HG02870 (cell line): ENCODE data around the gene TRMT11.
"Not testable (repeated sequence)": the region's sequence is repeated elsewhere in the genome, so short reads cannot be mapped to it uniquely, and the experiment has no call there.

ENCODE experiments used
- ATAC-seq: cut with Tn5 transposase; IDR thresholded peaks from one replicate; pipeline ENCODE4 v1.9.1; 2021; ENCODE audit warnings: mild to moderate bottlenecking, moderate library complexity; ENCODE audit not compliant: unreplicated experiment

Gene TRMT11

DNA sequence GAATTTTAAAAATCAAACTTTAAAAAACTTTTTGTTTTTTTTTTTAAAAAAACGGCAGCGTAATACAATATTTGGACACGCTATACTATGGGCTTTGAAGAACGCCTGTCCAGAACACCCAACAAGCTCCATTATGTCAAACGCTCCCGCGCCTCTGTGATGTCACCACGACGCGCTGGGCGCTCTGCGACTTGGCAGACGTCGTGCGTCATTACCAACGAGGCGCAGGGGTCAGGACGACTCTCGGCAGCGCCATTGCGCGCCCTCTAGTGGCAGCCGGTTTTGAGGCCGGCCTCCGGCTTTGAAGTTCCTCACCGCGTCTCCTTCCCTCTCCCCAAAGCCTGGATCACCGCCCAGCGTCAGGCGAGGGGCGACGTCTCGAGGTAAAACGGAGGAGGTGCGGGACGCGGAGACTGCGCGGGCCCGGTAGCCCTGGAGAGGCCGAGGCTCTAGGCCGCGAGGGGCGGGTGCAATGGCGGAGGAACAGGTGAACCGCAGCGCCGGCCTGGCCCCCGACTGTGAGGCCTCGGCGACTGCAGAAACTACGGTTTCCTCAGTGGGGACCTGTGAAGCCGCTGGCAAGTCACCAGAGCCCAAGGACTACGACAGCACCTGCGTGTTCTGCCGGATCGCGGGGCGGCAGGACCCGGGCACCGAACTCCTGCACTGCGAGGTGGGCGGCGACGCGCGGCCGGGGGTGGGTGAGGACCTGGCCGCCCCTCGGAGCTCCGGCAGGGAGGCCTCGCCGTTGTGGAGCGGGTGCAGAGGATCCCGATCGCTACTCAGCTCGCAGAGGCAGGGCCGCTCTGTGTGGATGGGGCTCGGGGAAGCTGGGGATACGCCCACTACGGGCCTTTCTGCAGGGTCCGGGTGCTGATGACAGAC, 29.6 kb upstream of the TRMT11 start, which contains the start of gene HINT3:
Gene HINT3 (plus strand): TSS at position 265 of the 885 bp plus-strand sequence. CDS start 208 bp downstream, at position 473.
- ATAC-seq = peak; percentile 84

DNA sequence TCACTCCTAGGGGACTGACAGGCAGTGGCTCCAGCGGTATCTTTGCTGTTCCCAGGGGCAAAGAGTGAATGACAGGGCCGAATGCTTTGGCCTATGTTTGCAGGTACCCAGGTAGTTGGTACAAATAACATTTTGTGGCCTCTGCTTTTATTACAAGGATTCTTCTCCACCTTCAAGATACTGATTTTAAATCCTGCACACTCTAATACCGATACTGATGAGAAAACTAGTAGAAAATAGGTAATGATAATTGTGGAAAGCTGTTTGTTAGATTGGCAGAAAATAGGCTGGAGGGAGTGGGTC, 29.0 kb upstream of the TRMT11 start:
- ATAC-seq = no peak

DNA sequence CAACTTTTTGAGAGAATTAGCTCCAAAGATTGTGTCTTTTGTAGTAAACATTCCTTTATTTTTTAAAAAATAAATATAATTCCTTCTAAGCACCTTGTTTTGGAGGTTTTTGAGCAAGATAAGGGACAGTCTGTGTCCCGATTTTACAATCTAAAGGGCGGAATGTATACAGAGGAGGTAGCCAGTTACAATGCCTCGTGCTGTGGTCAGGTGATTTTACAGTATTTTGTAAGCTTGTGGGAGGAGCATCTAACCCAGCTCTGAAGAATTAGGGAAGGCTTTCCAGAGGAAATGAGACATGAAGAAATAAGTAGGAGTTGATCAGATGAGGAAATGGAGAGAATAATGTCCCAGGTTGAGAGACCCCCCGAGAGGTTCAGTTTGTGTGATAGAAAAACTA, 28.5 kb upstream of the TRMT11 start:
- ATAC-seq = no peak

DNA sequence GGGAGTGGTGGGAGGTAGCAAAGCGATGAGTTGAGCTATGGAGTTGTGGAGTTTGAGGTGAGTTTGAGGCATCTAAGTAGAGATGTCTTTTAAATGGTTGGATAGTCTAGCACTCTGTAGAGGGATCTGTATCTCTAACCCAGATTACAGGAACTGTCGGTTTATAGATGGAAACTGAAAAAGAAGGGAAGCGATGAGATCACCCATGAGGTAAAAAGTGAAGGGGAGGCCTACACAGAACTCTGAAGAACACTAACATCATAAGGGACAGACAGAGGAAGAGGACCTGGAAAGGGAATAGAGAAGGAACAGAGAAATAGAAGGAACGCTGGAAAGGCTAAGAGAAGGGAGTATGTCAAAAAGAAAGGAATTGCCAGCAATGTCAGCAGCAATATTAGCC, 27.3 kb upstream of the TRMT11 start:
- no peak for ATAC-seq

DNA sequence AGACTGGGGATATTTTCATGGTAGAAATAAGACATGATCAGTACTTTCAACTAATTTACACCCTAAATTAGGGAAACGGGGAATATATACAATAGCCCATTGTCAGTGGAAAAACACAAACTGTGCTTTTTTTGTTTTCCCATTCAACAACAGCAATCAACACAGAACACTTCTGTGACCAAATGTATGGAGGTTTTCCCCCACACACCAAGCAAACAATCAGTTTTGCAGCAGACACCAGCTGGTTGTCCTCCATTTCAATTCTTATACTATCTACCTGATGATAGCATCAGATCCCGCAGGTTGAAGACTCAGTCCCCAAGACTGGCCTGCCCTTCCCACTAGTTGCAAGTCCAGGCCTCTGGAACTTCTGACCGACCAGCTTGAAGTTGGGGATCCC, 25.2 kb upstream of the TRMT11 start:
- ATAC-seq = no peak

DNA sequence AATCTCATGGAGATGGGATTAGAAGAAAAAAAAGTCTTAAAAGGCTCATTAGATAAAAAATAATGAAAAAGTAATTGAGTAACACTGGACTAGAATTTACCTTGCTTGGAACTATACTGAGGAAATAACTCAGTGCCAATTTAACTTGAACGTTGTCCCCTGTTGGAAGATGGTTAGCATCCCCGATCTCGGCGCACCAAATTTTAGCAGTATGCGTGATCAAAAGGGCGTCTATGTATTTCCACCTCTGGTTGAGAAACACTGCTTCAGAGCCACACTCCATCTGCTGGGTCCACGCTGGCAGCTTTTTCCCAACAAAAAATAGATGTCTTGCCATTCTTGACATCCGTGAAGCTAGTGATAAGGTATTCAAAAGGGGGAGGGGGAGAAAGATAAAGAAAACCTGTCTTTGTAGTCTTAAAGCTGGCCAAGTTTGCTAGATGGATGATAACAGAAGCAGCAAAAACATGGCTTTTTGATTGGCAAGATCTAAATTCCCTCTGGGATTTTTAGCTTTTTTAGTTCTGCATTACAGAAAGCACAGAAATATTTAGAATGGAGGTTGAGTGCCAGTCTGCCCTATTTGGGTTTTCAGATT, 23.3 kb upstream of the TRMT11 start:
- ATAC-seq = no peak

DNA sequence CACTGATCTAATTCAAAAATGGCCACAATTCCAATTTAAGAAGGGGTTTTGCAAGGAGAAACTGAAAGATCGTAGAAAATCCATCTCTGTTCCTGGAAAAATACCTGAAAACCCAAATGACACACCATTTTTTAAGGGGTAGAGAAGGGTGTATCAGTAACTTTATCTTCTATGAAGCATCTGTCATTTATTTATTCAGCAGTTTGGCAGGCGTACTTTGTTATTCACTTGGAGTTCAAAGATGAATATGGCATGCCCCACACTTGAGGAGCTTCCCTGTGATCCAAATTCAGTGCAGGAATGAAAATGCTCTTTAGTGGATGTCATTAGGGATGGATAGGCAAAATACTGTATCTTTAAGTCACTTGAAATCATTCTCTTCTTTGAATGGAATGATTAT, 22.5 kb upstream of the TRMT11 start:
- ATAC-seq = no peak

DNA sequence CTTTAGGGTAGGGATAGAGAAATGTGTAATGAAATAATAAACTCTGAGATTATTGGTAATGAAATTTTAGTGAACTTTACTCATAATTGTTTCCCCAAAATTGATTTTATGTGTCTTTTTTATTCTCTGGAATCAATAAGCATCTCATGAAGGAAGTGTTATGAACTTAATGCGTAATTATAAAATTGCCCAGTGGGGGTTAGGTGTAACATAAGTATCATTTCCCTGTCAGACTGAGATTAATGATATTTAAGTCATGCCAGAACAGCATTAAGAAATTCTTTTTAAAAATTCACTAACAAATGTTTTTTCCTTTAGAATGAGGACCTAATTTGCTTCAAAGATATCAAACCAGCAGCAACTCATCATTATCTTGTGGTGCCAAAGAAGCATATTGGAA, 19.8 kb upstream of the TRMT11 start:
- no peak for ATAC-seq

DNA sequence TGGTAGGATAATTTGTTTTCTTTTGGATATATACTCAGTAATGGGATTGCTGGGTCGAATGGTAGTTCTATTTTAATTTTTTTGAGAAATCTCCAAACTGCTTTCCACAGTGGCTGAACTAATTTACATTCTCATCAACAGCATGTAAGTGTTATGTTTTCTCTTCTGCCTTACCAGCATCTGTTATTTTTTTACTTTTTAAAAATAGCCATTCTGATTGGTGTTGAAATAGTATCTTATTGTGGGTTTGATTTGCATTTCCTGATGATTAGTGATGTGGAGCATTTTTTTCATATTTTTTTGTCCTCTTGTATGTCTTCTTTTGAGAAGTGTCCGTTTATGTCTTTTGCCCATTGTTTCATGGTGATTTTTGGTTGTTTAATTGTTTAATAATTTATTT, 17.8 kb upstream of the TRMT11 start:
- ATAC-seq = no peak

DNA sequence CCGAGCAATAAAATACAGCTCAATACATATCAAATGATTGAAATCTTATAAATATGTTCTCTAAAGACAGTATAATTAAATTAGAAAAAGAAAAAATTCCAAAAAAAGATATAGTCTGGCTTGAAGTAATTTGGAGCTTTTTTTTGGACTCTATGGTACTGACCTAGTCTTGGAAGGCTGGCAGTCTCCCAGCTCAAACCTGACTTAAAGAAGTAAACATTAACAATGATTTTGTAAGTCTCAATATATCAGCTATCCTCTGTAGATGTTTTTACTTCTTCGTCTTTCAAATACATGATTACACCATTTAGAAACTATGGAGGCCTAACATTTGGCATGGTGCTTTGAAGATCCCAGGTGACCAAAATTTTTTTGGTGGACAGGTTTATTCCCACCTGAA, 15.6 kb upstream of the TRMT11 start:
- ATAC-seq = no peak

DNA sequence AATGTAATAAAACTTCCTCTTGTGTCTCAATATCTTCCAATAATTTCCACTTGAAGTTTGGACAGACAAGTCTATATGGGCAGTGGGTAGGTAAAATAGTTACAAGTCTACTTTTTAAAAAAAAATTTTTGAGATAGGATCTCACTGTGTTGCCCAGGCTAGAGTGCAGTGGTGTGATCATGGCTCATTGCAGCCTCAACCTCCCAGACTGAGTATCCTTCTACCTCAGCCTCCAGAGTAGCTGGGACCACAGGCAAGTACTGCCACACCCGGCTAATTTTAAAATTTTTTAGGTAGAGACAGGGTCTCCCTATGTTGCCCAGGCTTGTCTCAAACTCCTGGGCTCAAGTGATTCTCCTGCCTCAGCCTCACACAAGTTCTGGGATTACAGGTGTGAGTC, 13.9 kb upstream of the TRMT11 start:
- not testable (repeated sequence) for ATAC-seq

DNA sequence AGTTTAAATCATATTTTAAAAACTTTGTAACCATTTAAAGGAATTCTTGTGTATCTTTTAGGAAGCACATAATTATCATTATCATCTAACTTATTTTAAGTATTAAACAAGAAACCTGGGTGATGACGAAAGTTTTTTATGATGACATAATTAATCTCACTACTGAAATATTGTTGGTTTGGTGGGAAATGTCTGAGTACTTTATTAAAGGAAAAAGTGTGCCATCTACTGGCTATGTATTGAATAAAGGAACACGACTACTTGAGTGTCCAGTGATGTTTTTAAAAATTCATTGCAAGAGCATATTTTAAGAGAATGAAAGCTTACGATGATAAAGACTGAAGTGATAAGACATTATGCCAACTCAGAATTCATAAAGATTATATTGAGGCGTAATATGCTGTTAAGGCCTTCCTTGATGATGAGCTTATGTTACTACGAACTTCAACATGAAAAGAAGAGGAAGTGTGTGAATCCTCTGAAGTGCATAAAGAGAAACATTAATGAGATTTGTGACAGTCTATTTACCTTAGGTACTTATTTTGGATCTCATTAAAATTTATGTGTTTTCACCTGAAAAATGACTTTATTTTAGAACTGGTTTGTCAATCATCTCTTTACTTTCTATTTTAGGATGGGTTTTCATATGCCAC, 12.0 kb upstream of the TRMT11 start:
- peak; percentile 73 for ATAC-seq

DNA sequence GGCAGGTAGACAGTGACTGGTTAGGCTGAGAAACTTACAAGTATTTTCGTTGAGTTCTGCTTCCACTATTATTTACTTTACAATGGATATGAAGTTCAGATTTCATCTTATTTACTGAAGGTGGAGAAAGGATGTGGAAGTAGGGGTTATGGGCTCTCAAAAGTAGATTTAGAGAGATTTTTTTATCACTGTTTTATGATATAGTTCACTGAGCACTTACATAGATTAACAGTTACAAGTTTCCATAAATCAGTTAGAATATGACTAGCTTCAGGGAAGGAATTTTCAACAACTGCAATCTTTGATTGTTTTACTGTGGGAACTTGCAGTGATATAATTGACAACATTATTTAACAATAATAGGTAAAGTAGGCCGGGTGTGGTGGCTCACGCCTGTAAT, 7.2 kb upstream of the TRMT11 start:
- ATAC-seq = no peak

DNA sequence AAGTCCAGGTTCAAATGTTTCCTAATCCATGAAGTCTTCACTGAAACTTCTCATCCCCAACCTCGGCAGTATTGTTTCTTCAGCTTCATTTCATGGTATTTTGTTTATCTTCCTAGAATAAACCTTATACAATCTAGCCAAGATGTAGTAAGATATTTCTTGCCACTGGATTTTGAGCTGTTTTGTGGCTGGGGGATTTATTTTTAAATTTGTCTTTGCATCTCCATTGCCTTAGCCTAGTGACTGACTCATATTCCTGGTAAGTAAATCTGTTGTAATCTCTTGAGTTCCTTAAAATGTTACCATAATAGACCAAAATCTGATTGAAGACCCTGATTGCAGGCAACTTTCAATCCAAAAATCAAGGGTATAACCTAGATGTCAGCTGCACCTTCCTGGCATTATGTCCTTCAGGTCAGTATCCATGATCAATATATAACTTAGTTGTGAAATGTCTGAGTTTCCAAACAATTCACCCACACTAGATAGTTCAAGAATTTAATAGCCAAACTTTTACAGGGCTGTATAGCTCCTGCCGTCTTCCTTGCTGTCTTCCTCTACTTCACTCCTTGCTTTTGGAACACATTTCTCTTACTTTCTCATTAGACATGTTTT, 4.7 kb upstream of the TRMT11 start:
- ATAC-seq = no peak

DNA sequence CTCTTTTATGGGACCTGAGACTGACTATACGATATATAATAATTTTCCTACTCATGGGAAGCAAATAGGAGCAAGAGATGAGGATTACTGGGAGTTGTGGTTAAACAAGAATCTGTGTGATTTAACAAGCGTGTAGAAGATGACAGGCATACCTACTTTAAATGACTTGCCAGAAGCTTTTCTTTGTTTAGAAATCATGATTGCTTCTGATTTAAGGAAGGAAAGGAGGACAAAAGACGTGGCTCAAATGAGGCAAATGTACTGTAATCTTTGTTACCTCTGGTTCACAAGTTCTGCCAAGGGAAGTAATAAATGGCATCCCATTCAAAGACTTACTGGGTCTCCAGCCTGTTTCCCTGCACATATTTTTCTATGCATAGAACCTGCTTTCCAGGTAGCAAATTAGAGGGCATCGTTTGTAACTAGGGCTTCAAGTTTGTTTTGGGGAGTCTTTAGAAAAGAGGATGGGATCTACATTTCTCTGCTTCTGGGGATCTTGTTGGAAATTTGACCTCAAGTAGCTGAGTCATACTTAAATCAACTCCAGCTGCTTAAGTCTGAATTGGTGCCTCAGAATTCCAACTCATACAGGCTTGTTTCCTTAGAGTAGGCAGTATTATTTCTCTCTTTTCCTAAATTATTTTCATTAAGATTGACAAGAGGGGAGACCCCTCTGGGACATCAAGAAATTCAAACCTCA, 2.9 kb upstream of the TRMT11 start:
- ATAC-seq = no peak

DNA sequence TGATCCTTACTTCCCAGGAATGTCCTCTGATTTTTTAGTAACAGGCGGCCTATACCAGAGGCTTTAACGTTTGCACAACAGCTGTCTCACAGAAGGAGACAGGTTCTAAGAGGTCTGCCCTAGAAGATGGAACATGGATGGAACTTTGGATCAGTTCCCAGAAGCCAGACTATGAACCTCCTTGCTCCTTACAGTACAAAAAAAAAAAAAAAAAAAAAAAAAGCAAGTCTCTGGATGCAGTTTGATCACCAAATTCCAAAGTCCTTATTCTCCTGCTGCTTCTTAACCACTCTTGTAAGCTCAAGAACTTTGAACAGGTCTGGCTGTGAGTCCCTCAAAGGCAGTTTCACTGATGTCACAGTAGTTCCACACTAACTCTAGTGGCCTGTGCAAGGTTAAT, 2.0 kb upstream of the TRMT11 start:
- no peak for ATAC-seq

DNA sequence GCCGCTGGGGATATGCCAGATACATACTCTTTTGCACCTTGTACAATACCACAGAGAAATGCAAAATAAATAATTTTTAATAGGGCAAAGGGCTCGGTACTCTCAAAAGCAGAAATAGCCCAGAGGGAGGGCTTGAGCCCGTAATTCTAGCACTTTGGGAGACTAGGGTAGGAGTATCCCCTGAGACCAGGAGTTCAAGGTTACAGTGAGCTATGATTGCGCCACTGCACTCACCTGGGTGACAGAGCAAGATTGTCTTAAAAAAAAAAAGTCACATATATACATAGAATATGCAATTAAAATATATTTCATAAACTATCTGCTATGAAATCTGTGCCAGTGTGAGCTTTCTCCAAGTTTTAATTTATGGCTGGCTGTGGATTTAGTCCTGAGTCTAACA, 818 bp upstream of the TRMT11 start:
- no peak for ATAC-seq

DNA sequence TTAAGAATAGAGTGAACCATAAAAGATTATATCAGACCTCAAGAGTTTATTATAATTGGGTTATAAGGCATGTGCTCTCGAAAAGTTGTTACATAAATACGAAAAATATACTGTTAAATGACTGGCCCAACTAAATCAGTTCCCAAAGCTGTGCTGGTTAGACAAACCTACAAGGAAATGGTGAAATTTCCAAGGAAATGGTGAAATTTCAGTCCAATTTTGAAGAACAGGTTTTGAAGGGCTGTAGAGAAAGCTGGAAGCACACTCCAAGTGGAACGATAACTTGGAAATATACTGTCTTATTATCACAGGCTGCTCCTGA, 400 bp upstream of the TRMT11 start:
- ATAC-seq = no peak

DNA sequence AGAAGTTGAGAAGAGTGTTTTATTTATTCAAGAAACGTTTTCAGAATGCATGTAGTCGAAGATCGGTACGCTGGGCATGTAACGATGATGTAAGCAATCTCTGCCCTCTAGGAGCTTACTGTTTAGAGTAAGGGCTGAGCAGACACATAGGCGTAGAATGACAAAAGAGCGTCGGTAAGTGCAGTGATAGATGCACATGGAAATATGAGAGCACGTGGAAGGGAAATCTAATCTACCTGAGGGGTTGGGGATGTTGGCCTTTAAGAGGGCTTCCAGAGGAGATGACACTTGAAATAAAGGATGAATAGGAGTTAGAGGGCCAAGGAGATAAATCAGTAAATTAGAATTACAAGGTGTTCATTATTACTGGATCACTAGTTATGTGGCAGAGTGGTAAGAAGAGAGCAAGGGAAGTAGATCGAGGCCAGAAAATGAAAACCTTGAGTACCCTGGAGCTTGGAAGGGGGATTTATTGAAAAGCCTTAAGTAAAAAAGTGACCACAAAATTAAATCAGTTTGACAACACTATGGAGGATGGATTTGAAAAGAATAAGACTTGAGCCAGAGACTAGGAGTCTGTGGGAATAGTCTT, 782 bp downstream of the TRMT11 start:
- ATAC-seq = peak; percentile 25

DNA sequence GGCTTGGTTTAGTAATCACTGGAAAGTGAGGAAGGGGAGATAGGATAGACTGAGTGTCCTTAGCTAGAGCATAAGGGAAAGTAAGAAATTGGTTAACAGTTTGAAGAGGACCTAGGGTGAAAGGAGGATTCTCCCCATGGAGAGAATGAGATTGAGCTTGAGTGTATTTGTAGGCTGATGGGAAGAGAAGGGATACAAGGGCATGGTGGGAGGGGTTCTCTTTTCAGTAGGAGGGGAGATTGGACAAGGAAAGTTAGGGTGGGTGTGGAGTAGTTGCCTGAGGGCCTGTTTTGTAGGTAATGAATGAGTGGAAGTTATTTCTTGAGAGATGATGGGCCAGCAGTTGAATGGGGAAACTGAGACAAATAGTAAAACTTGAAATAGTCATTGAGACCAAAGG, 1.9 kb downstream of the TRMT11 start:
- no peak for ATAC-seq

DNA sequence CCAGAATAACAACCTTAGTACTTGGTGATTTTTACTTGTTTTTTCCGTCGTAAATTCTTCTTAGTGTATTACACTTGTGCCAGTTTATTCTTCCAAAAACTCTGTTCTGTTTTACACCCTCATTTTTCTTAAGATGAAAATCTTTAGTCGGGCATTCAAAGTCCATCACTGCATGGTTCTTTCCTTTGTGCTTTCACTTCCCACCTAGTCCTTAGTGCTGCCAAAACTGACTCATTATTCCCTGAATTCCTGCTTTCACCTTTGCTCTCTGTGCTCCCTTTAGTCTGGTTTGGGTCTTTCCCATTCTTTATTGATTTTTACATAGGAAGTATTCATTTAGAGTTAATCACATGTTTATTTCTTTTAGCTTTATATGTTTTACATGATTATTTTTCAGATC, 3.3 kb downstream of the TRMT11 start:
- no peak for ATAC-seq
